HG02973 (cell line): ENCODE results near the gene RRN3.
A peak's percentile ranks its signal among the peaks of the same experiment; 100 is the strongest.
"Not testable (repeated sequence)": the region's sequence is repeated elsewhere in the genome, so short reads cannot be mapped to it uniquely, and the experiment has no call there.

Source experiments
- ATAC-seq: cut with Tn5 transposase; IDR thresholded peaks from one replicate; pipeline ENCODE4 v1.9.1; 2021; ENCODE audit warnings: moderate library complexity; ENCODE audit not compliant: unreplicated experiment

Gene RRN3

GRCh38 chr16:15099366-15099909 lies 5.4 kb upstream of the RRN3 start:
- not testable (repeated sequence) for ATAC-seq

GRCh38 chr16:15096583-15096972 lies 2.5 kb upstream of the RRN3 start:
- not testable (repeated sequence) for ATAC-seq

- ATAC-seq: not testable (repeated sequence)
Measured at GRCh38 chr16:15093571-15093954, 509 bp downstream of the RRN3 start.

- ATAC-seq: not testable (repeated sequence)
Measured at GRCh38 chr16:15090663-15091269, 3.3 kb downstream of the RRN3 start.

- ATAC-seq: not testable (repeated sequence)
Measured at GRCh38 chr16:15082788-15083187, 11.3 kb downstream of the RRN3 start.

GRCh38 chr16:15080883-15081282 lies 13.2 kb downstream of the RRN3 start:
- ATAC-seq: not testable (repeated sequence)

GRCh38 chr16:15076161-15076560 lies 17.9 kb downstream of the RRN3 start:
- not testable (repeated sequence) for ATAC-seq

- no peak for ATAC-seq
Measured at GRCh38 chr16:15073101-15073500, 21.0 kb downstream of the RRN3 start.

- not testable (repeated sequence) for ATAC-seq
Measured at GRCh38 chr16:15071916-15072769, 21.9 kb downstream of the RRN3 start.

GRCh38 chr16:15071013-15071412 lies 23.1 kb downstream of the RRN3 start:
- not testable (repeated sequence) for ATAC-seq

- not testable (repeated sequence) for ATAC-seq
Measured at GRCh38 chr16:15066690-15067089, 27.4 kb downstream of the RRN3 start.

GRCh38 chr16:15065961-15066360 lies 28.1 kb downstream of the RRN3 start:
- not testable (repeated sequence) for ATAC-seq

- ATAC-seq: not testable (repeated sequence)
Measured at GRCh38 chr16:15062085-15062810, 31.8 kb downstream of the RRN3 start.

GRCh38 chr16:15059324-15059723 lies 34.7 kb downstream of the RRN3 start:
- no peak for ATAC-seq

- no peak for ATAC-seq
Measured at GRCh38 chr16:15057681-15058417, 36.2 kb downstream of the RRN3 start.

GRCh38 chr16:15055141-15056053 lies 38.7 kb downstream of the RRN3 start:
- peak; percentile 60 for ATAC-seq

- ATAC-seq: no peak
Measured at GRCh38 chr16:15054357-15055140, 39.5 kb downstream of the RRN3 start.

- ATAC-seq: no peak
Measured at GRCh38 chr16:15053904-15054303, 40.2 kb downstream of the RRN3 start.
